MM.1S (cell line): ENCODE results near the gene SLC28A1.

Source experiments
- CTCF ChIP-seq: fragments of 300-600 bp; sonication (generic); IDR thresholded peaks from 2 replicates; pipeline ENCODE4 v1.5.1; 2016; ENCODE audit warnings: antibody characterized with exemption, low read length, mixed read lengths
- EZH2 ChIP-seq: fragments of 300-600 bp; sonication (generic); optimal IDR thresholded peaks from 2 replicates; pipeline ENCODE3; 2017; ENCODE audit warnings: low read depth, mild to moderate bottlenecking, antibody characterized with exemption, low read length, mixed read lengths

GRCh38 chr15:84985158-84985557, 100.7 kb downstream of the SLC28A1 start:
- TF ChIP-seq CTCF, result no peak
- TF ChIP-seq EZH2, result no peak
